Posterior cingulate gyrus (tissue), 11 donors: ENCODE data around the gene TCP11.

Source experiments
- DNase-seq, 10 donors: peaks; one replicate each; pipeline versions ENCODE4 v3.0.0 to v3.0.0-alpha.2; 2020 to 2021; ENCODE audit warnings: mixed read lengths in 3 of 10
- intact Hi-C: fragments of 100-400 bp; cut with DNase I; formaldehyde crosslinking; loops from one replicate; pipeline ENCODE4 v1.15.1; 2023

TCP11 gene

DNA sequence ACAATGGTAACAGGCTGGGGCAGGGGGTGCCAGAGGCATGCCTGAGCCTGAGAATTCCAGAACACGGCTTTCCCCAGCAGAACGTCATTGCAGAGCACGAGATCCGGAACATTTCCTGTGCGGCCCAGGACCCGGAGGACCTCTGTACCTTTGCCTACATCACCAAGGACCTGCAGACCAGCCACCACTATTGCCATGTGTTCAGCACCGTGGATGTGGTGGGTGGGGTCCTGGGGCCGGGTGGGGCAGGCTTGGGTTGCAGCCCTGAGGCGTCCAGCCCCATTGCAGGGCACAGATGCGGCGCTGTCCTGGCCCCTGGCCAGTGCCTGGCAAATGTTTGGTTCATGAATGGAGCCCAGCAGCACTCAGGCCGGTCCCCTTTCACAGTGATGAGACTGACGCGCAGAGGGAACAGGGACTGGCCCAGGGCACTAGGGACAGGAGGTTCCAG lies 57.1 kb downstream of the TCP11 start:
- peak in 8 of 10 donors; percentile 49 to 94 (median 66) for DNase-seq
- intact Hi-C loops: no loop called here

DNA sequence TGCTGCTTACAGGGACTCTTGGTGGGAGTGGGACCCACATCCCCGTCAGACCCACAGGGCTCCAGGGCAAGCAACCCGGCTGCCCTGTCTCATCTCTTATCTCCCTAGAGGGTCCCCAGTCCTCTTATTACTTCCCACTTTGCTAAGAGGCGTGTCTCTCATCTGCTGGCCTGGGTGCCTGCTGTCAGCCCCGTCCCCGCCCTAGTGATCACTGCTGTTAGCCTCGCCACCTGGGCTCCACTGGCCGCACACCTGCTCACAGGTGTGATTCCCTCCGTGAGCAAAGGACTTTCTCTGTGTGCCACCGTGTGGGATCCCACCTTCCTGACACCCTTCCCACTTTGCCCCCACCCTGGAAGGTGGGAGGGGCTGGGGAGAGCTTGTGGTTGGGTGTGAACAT lies 57.6 kb downstream of the TCP11 start:
- intact Hi-C loops: no loop called here
- DNase-seq: peak in 2 of 10 donors; percentile 63 to 78

DNA sequence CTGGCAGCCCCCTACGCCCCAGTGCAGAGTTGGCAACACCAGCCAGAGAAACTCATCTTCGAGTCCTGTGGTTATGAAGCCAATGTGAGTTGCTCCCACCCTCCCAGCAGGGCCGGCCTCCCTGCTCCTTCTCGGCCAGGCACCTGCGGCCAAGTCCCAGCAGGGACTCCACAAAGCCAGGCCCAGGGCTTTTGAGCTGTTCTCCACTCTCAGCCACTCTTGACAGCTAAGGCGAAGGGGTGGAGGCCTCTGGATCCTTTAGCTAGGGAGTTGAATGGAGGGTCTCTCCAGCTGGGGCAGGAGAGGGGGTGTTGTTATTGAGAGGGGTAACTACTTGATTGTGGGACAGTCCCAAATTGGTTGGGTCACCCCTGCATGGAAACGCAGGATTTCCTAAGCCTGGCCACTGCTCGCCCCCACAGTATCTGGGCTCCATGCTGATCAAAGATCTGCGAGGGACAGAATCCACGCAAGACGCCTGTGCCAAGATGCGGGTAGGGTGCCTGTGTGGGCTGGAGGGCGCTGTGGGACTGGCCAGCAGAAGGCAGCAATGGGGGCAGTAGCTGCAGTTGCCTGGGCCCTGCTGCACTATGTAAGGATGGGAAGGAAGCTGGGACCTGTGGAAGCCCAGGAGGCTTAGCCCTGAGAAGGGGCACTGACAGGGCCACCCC lies 58.3 kb downstream of the TCP11 start:
- intact Hi-C loops: no loop called here
- peak in 4 of 10 donors; percentile 6 to 85 (median 60) for DNase-seq

DNA sequence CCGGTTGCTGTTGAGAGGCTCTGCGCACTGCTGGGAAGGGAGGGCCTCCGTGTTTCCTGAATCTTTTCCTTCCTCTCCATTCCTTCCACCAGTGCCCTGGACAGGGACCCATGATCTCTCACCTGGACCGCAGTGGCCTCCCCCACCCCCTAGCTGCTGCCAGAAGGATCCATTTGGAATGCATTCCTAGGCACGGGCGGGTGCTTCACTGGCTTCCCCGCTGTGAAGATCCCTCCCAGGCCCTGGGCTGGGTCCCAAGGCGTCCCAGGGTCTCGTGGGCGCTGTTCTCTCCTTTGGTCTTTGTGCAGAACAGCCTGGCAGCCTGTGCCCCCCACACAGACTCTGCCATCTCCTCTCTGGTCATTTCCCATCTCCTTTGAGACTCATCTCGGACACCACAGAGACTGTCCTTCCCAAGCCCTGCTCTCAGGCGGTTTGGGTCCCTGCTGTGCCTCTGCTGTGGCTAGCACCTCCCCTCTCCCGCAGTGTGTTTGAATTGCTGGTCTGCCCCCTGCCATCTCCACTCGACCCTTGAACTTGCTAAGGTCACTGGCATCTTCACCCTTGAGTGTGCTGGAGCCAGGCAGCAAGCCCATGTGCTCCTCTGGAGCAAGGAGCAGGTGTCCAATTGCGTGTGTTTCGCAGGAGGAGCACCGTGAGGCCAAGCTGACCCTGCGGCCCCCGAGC lies 59.0 kb downstream of the TCP11 start:
- intact Hi-C loops: no loop called here
- peak in 3 of 10 donors; percentile 3 to 76 (median 65) for DNase-seq

DNA sequence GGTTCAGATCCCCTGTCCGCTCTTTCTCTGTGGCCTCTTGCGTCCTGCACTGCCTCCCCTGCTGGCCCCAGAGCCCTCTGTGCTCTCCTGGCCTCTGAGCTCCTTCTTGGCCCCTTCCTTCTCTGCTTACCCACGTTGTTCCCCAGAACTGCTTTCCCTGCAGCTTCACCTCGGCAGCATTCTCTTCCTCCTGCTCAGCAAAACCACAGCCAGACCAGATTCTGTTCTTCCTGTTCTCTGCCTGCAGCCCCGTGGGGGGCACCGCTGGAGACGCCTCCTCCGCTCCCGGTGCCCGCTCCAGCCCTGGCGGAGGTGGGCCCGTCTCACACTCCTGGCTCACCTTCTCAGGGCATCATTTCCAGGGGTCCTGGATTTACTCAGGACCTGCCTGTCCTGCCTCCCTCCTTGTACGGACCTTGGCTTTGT lies 59.7 kb downstream of the TCP11 start:
- intact Hi-C loops: no loop called here
- DNase-seq: peak in 3 of 10 donors; percentile 7 to 69 (median 49)

DNA sequence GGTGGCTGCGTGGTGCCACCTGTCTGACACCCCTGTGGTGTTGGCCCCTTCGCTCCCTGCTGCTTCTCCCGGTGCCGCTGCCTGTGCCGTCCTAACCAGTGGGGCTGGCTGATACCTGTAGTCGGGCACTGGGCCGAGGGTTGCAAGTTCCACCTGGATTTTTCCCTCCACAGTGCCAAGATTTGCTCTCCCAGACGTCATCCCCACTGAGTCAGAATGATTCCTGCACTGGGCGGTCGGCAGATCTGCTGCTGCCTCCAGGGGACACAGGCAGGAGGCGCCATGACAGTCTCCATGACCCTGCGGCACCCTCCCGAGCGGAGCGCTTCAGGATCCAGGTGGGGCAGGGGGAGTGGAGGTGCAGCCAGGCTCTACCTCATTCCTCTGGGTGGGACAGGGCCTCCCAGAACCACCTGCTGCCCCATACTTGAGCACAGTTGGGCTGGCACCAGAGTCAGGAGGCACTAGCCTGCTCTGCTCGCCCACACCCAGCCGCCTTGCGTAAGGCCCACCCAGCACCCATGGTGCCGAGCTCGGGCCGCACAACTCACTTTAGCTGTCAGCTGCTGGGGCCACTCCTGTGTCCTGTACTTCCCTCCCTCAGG lies 60.2 kb downstream of the TCP11 start:
- intact Hi-C loops: no loop called here
- peak in 4 of 10 donors; percentile 6 to 86 (median 65) for DNase-seq

DNA sequence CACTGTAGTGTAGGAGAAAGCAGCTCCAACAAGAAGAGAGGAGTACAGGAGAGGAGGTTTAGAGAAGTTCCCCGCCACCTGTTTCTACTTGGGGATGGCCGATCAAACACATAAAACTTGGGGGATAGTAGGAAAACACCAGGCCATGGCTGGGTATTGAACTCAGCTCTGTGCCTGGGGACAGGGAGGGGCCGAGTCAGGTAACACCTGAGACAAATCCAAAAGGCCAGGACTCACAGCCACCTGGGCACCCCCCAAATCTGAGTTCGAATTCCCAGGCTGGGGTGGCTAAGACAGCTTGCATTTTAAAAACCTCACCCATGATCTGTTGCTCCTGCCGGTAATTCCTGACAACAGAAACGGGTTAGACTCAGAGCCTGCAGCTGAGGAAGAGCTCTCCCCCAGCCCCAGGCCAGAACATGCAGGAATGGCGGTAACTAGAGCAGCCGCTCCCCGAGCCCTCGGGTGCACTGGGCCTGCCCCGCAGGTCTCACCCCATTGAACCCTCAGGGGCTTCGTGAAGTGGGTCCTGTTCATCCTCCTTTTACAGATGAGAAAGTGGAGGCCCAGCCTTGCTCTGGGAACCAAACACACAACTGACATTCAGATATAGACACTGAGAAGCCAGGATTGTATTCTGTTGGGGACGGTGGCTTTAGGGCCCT lies 61.0 kb downstream of the TCP11 start:
- DNase-seq: peak in 2 of 10 donors; percentile 26 to 49
- intact Hi-C loops: no loop called here

DNA sequence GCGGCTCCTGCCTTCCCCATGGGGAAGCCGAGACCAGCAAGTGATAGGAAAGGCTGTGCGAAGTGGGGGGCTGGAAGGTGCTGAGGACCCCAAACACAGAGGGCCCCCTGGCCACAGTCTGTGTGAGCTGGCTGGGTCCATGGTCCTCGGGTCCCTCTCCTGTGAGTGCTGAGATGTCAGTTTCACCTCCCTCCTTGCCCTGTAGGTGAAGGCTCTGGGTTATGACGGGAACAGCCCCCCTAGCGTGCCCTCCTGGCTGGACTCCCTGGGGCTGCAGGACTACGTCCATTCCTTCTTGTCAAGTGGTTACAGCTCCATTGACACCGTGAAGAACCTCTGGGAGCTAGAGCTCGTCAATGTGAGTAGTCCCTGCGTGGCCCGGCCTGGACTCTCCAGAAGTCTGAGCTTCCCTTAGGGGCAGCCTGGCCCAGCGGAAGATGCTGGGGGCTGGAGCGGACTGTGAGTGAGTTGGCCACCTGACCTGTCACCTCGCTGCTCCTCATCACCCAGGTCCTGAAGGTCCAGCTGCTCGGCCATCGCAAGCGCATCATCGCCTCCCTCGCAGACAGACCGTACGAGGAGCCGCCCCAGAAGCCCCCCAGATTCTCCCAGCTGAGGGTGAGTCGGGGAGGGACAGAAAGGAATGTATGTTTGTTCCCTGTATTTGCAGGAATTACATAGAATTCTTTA lies 61.7 kb downstream of the TCP11 start:
- intact Hi-C loops: no loop called here
- peak in 4 of 10 donors; percentile 4 to 78 (median 60) for DNase-seq

DNA sequence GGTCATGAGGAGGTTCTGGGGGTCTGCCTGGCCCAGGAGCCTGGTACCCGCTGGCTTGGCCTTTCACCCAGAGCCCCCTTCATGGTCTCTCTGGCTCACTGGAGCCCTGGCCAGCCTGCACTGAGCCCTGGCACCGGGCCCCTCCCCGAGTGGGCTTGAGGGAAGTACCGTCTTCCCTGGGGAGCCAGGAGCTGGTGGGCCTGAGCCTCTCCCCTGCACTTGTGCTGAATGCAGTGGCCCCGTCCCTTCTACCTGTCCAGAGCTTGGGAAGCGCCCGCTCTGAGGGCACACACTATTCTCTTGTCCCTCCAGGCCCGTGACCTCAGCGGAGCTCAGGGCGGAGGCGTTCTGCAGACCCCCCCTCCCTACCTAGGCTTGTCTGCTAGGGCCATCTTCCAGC lies 62.2 kb downstream of the TCP11 start:
- intact Hi-C loops: no loop called here
- peak in 3 of 10 donors; percentile 49 to 72 (median 64) for DNase-seq

DNA sequence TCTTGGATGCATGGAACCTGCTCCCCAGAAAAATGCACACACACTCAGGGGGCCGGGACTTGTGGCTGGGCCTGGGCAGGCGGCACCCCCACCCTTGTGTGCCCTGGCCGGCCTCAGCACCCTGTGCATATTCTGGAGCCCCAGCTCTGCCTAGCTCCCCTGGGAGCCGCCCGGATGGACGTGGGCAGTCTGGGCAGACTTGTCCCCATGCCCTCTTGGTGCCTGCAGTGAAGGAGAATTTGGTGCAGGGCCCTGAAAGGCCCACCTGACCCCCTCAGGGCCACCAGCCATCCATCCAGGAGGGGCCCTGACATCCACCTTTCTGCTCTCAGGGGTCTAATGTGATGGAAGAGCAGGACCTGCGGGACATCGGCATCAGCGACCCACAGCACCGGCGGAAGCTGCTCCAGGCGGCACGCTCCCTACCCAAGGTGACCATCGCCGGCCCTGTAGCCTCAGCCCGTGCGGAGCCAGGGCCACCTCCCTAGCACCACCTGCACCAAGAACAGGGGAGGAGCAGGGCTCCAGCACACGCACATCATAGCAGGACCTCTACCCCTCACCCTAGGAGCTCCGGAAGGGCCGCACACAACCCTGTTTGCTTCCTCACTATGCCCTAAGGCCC lies 62.8 kb downstream of the TCP11 start:
- intact Hi-C loops: no loop called here
- peak in 3 of 10 donors; percentile 48 to 78 (median 62) for DNase-seq

DNA sequence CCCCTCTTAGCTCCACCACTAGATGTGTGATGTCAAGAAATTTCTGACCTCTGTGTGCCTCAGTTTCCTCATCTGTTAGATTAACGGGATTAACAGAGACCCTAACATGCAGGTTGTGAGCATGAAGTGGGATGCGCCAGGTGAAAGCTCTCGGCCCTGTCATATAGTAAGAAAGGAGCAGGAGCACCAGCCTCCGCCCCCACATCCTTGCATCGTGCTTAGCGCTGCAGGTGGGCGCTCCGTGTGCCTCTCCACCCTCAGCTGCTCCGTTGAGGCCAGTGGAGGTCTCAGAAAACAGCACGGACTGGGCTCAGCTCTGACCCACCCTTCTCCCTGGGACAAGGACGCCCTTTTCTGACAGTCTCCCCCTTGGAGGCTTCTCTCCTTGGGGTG lies 63.4 kb downstream of the TCP11 start:
- intact Hi-C loops: no loop called here
- peak in 2 of 10 donors; percentile 34 to 39 for DNase-seq

DNA sequence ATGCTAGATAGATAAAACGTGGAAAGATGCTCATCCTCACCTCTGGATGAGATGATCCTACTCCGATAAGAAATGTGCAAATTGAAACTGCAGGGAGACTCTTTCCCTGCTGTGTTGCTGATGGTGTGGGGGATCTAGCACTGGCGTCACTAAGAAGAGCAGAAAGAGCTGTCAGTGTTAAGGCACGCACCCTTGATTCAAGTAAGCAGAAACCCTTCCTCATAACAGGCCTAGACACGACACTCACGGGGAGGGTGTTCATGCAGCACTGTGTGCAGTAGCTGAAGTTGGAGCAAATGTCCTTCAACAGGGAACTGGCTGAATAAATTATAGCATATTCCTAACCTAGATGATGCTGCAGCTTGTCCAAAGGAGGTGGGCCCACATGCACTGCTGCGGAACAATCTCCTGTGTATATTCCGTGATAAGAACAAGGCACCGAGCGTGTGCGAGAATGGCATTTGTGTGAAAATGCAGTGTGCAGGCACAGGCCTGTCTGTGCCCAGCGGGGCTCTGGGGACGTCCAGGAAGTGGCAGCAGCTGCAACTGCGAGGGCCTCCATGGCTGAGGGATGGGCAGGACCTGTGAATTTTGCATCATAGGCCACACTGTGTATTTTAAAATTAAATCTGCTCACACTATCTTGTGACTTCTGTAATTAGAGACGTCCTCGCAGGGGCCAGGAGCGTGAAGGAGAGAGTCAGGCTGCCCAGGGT lies 64.0 kb downstream of the TCP11 start:
- intact Hi-C loops: no loop called here
- DNase-seq: peak in 3 of 10 donors; percentile 49 to 81 (median 59)

DNA sequence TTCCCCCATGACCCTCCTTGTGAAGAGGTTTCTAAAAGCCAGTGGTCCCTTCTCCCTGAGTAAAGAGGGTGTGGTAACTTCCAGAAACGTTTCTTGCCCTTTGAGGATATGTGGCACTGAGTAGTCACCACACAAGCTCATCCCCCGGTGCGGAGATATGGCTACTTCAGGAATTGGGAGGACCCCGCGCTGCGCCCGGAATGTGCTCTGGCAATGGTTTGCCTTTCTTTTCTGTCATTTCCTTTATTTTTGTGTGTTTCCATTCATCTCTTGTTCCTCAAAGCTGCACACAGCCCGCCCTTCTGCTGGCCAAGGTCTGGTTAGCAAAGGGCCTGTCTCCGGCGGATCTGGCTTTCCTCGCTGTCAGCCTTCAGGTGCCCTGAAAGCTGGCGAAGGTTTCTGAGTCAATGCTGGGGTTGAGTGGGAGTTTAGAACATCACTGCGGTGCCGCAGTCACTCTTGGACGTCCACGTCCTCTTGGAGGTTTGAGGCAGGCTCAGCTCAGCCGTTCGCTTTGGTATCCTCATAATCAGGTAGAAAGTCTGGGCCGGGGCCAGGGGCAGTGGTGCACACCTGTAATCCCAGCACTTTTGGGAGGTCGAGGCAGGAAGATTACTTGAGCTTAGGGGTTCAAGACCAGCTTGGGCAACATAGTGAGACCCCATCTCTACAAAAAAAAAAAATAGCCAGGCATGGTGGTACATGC lies 67.2 kb downstream of the TCP11 start:
- peak in 4 of 10 donors; percentile 16 to 72 (median 56) for DNase-seq
- intact Hi-C loops: no loop called here

DNA sequence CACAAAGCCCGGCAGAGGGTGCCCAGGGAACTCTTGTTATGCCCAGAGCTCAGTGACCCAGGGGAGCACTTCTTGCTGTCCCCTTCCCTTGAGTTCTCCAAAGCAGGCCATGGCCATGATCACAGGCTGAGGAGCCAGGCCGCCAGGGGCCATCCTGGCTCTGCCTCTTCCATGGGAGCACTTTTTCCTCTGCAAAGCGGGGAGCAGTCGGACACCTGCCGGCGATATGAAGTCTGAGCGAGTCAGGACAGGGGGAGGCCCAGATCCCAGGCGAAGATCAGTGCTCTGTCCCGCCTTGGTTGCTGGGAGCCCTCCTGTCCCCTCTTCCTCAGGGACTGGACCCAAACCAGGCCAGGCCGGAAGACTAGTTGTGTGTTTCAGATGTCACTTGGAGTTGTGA lies 67.9 kb downstream of the TCP11 start:
- intact Hi-C loops: no loop called here
- DNase-seq: peak in 4 of 10 donors; percentile 6 to 76 (median 53)

DNA sequence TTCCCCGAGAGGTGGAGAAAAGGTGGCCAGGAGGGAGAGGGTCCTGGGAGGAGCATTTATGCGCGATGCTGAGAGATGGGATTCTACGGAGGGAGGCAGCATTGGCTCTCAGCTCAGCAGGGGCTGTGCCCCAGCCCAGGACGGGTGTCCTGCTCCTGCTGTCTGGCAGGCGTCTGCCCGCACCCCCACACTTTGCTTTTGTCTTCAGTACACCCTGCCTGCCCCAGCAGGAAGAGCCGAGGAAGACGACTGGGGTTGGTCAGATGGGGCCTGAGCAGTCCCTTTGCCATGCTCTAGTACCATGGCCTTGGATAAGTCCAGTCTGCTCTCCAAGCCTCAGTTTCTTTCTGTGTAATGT lies 68.5 kb downstream of the TCP11 start:
- intact Hi-C loops: no loop called here
- DNase-seq: peak in 3 of 10 donors; percentile 28 to 61 (median 54)

DNA sequence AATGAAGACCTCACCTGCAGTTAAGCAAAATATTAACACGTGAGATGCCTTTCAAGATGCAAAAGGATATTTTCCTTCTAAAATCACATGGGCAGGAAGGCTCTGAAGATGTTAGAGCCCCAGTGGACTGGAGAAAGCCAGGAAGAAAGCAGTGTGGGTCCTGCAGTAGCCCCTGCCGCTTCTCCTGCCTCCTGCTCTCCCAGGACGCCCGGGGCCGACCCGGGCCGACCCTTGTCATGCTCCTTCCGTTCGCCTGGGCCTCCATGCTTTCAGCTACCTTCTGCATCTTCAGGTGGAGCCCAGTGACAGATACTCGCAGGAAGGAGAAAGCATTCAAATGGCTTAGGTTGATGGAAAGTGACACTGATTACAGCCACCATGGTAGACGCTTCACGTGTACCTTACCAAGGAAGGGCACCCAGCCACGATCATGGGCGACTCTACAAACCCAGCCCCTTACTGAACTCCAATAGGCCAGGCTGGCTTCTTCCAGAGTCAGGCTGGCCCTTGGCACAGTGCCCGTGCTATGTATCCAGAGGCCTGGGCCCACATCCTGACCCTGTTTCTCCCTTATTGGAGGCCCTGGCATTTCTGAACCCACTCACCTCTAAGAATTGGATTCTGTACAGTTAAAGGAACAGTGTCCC lies 69.0 kb downstream of the TCP11 start:
- intact Hi-C loops: no loop called here
- peak in 4 of 10 donors; percentile 35 to 85 (median 72) for DNase-seq

DNA sequence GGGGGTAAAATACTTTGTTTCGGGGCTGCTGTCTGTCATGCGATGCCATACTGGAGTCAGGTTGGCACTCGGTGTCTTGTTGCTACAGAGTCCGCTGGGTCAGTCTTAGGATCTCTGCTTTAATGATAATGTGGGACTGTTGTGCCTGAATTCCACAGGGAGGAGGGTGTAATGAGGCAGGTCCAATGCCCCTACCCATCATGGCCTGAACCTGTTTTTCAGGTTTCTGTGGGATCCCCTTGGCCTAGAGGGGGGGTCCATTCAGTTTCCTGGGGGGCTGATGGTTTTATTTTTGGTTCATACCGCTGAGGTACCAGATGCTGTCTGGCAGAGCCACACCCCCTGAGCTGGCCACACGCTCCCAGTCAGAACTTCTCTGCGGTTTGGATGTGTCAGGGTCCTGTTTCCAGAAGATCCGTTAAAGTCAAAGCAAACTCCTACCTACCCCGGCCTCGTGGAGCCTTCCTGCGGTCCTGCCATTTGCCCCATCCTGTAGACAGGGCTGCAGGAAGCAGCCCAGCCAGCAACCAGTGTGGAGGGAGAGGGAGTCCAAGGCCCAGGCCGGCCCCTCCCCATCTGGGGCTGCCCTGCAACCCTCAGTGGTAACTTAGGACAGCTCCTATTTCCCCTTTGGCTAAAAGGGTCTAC lies 69.7 kb downstream of the TCP11 start:
- intact Hi-C loops: no loop called here

DNA sequence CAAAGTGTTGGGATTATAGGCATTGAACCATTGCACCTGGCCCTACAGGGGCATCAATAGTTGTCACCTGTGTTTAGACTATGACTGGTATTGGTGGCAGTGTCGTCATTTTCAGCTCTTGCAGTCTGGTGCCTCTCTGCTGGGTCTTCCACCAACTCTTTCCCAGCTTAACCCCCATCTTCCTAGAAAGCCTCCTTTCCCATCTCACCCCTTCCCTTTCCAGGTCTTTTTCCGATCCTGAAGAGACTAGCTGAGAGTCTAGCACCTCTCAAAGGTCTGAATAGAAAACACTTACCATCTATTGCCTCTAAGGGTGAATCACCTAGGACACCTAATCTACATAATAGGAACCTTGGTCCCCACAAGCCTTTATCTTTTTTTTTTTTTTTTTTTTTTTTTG lies 71.0 kb downstream of the TCP11 start:
- intact Hi-C loops: no loop called here

More for the DNA sequence above, 69.7 kb downstream of the TCP11 start:
- peak in 3 of 10 donors; percentile 44 to 52 (median 49) for DNase-seq

More for the DNA sequence above, 71.0 kb downstream of the TCP11 start:
- no peak for DNase-seq
